Measurements from ENCODE around the gene CD274.

CD274 gene

GRCh38 chr9:5510360-5510931, 60.1 kb downstream of the CD274 start, which contains the start of gene PDCD1LG2:
Gene PDCD1LG2 (plus strand): TSS chr9:5510531. CDS start chr9:5522547, 12,016 bp downstream.
- peak; percentile 46 for DNase-seq (ENCODE audit: low read depth)
- H3K4me3 ChIP-seq (ENCODE audit: control insufficient read depth, low read depth, low read length), result peak within 1 kb of the TSS; percentile 37
- no peak for TF ChIP-seq CTCF (IDR thresholded peaks at IDR 0.05; ENCODE audit: control insufficient read depth, insufficient read depth, low read depth, low read length, missing control alignments)

- TF ChIP-seq CTCF (IDR thresholded peaks at IDR 0.05; ENCODE audit: control insufficient read depth, insufficient read depth, low read depth, low read length, missing control alignments), result no peak
- H3K4me3 ChIP-seq (ENCODE audit: control insufficient read depth, low read depth, low read length), result peak overlapping the region; percentile 37
- no peak for DNase-seq (ENCODE audit: low read depth)
Measured at GRCh38 chr9:5510989-5511388, 60.6 kb downstream of the CD274 start.

- no peak for DNase-seq (ENCODE audit: low read depth)
- peak overlapping the region; percentile 37 for H3K4me3 ChIP-seq (ENCODE audit: control insufficient read depth, low read depth, low read length)
- TF ChIP-seq CTCF (IDR thresholded peaks at IDR 0.05; ENCODE audit: control insufficient read depth, insufficient read depth, low read depth, low read length, missing control alignments), result no peak
Measured at GRCh38 chr9:5511476-5511875, 61.1 kb downstream of the CD274 start.

GRCh38 chr9:5511935-5512580, 61.7 kb downstream of the CD274 start:
- peak overlapping the region; percentile 37 for H3K4me3 ChIP-seq (ENCODE audit: control insufficient read depth, low read depth, low read length)
- TF ChIP-seq CTCF (IDR thresholded peaks at IDR 0.05; ENCODE audit: control insufficient read depth, insufficient read depth, low read depth, low read length, missing control alignments), result no peak
- no peak for DNase-seq (ENCODE audit: low read depth)

- DNase-seq (ENCODE audit: low read depth), result no peak
- no peak for TF ChIP-seq CTCF (IDR thresholded peaks at IDR 0.05; ENCODE audit: control insufficient read depth, insufficient read depth, low read depth, low read length, missing control alignments)
- no peak overlapping the region for H3K4me3 ChIP-seq (ENCODE audit: control insufficient read depth, low read depth, low read length)
Measured at GRCh38 chr9:5512658-5513452, 62.5 kb downstream of the CD274 start.

GRCh38 chr9:5513966-5514616, 63.7 kb downstream of the CD274 start:
- H3K4me3 ChIP-seq (ENCODE audit: control insufficient read depth, low read depth, low read length), result no peak overlapping the region
- no peak for TF ChIP-seq CTCF (IDR thresholded peaks at IDR 0.05; ENCODE audit: control insufficient read depth, insufficient read depth, low read depth, low read length, missing control alignments)
- DNase-seq (ENCODE audit: low read depth), result no peak

Data from AG09309 (cell line).